Lower leg skin (tissue), 3 donors: ENCODE results near the gene TBCD.

Source experiments
- CTCF ChIP-seq, 3 donors: fragments of 450-650 bp; IDR thresholded peaks; one replicate each; pipeline ENCODE4 v1.5.1; 2016; ENCODE audit warnings: antibody characterized with exemption in 3 of 3, mild to moderate bottlenecking in 3 of 3, moderate library complexity in 2 of 3
- POLR2A ChIP-seq, 2 donors: fragments of 450-650 bp; IDR thresholded peaks; one replicate each; pipeline ENCODE4 v1.6.1; 2016 to 2017; ENCODE audit warnings: antibody characterized with exemption in 2 of 2, mild to moderate bottlenecking in 1 of 2, moderate library complexity in 1 of 2

- TF ChIP-seq CTCF (IDR thresholded peaks at IDR 0.05) (no peak), POLR2A (IDR thresholded peaks at IDR 0.05) (no peak)
Measured at GRCh38 chr17:82804442-82805191, 52.8 kb downstream of the TBCD start.
